IPS-NIHi7 (cell line): ENCODE results near the gene KCNK15.

ENCODE experiments used
- DNase-seq: peaks from one replicate; pipeline ENCODE4 v3.0.0; 2012; ENCODE audit warnings: mixed read lengths; ENCODE audit errors: extremely low spot score

Gene KCNK15

GRCh38 chr20:44736170-44737021, 9.3 kb upstream of the KCNK15 start:
- DNase-seq: peak; percentile 87

GRCh38 chr20:44737116-44737515, 8.5 kb upstream of the KCNK15 start:
- no peak for DNase-seq

GRCh38 chr20:44738813-44739477, 6.7 kb upstream of the KCNK15 start:
- DNase-seq: peak; percentile 90

GRCh38 chr20:44739942-44740341, 5.7 kb upstream of the KCNK15 start:
- DNase-seq: no peak

GRCh38 chr20:44742304-44743079, 3.2 kb upstream of the KCNK15 start:
- DNase-seq: no peak

GRCh38 chr20:44743080-44743701, 2.5 kb upstream of the KCNK15 start:
- DNase-seq: no peak

- DNase-seq: no peak
Observed at GRCh38 chr20:44743916-44744655, 1.6 kb upstream of the KCNK15 start.

GRCh38 chr20:44745122-44745597, 505 bp upstream of the KCNK15 start:
- no peak for DNase-seq

- no peak for DNase-seq
Observed at GRCh38 chr20:44746367-44747165, 901 bp downstream of the KCNK15 start.

- DNase-seq: peak; percentile 88
Observed at GRCh38 chr20:44747166-44748004, 1.7 kb downstream of the KCNK15 start.

GRCh38 chr20:44748005-44748370, 2.3 kb downstream of the KCNK15 start:
- no peak for DNase-seq

- peak; percentile 52 for DNase-seq
Observed at GRCh38 chr20:44750081-44750805, 4.6 kb downstream of the KCNK15 start.

GRCh38 chr20:44752099-44752931, 6.7 kb downstream of the KCNK15 start:
- no peak for DNase-seq

- DNase-seq: no peak
Observed at GRCh38 chr20:44754554-44754953, 8.9 kb downstream of the KCNK15 start.

GRCh38 chr20:44756011-44756688, 10.5 kb downstream of the KCNK15 start:
- no peak for DNase-seq

GRCh38 chr20:44756956-44757355, 11.3 kb downstream of the KCNK15 start:
- DNase-seq: no peak
